CD14-positive monocyte (primary cell): ENCODE results near the gene LAGE3. TPM values are rescaled to one million over a fixed set of nuclear protein-coding genes. Genes with fewer than 3 reads are reported as not detected.

Experiments used
- DNase-seq, 3 donors: peaks; one replicate each; pipeline ENCODE4 v3.0.0-alpha.2; 2011 to 2022
- H2AFZ ChIP-seq: 2 replicates; pipeline ENCODE4 v1.6.0; 2012; ENCODE audit warnings: mild to moderate bottlenecking, low read depth, low read length, inconsistent platforms; ENCODE audit not compliant: insufficient read depth, poor library complexity, severe bottlenecking
- H3K27ac ChIP-seq, 2 donors: 1 replicate in 1 of 2; 2 replicates in 1 of 2; pipeline ENCODE4 v1.5.1; 2012 to 2013; ENCODE audit warnings: low read length in 2 of 2, control low read depth in 1 of 2, inconsistent platforms in 1 of 2, low read depth in 1 of 2, mild to moderate bottlenecking in 1 of 2
- H3K27me3 ChIP-seq, 2 donors: one replicate each; pipeline versions ENCODE4 v1.6.0 to v1.6.1; 2011 to 2013; ENCODE audit warnings: low read length in 2 of 2; ENCODE audit not compliant: control insufficient read depth in 2 of 2, insufficient read depth in 2 of 2
- H3K36me3 ChIP-seq, 2 donors: replicated peaks in 1 of 2; 1 replicate in 1 of 2; 2 replicates in 1 of 2; pipeline versions ENCODE4 v1.5.1 to v1.6.1; 2012 to 2013; ENCODE audit warnings: low read length in 2 of 2, control low read depth in 1 of 2, inconsistent platforms in 1 of 2, mild to moderate bottlenecking in 1 of 2; ENCODE audit not compliant: insufficient read depth in 2 of 2, control insufficient read depth in 1 of 2
- H3K4me1 ChIP-seq, 2 donors: 1 replicate in 1 of 2; 2 replicates in 1 of 2; pipeline versions ENCODE4 v1.5.1 to v1.6.1; 2012 to 2013; ENCODE audit warnings: low read length in 2 of 2, control low read depth in 1 of 2, inconsistent platforms in 1 of 2, mild to moderate bottlenecking in 1 of 2, moderate library complexity in 1 of 2; ENCODE audit not compliant: insufficient read depth in 2 of 2, control insufficient read depth in 1 of 2
- H3K4me2 ChIP-seq: replicated peaks from 2 replicates; pipeline ENCODE3; 2012; ENCODE audit warnings: low read length, moderate library complexity, mild to moderate bottlenecking; ENCODE audit not compliant: poor library complexity, severe bottlenecking; ENCODE audit errors: extremely low read depth
- H3K4me3 ChIP-seq, 3 experiments: fragments of 200-600 bp in 1 of 3; sonication (generic) in 1 of 3; replicated peaks in 1 of 3; 1 replicate in 2 of 3; 2 replicates in 1 of 3; pipeline ENCODE4 v1.5.1; 2011 to 2013; ENCODE audit warnings: low read length in 3 of 3, mild to moderate bottlenecking in 3 of 3, control low read depth in 2 of 3, low read depth in 2 of 3, inconsistent platforms in 1 of 3, moderate library complexity in 1 of 3
- H3K79me2 ChIP-seq: 2 replicates; pipeline ENCODE4 v1.6.0; 2012; ENCODE audit warnings: mild to moderate bottlenecking, control low read depth, inconsistent platforms, low read length, moderate library complexity; ENCODE audit not compliant: insufficient read depth
- H3K9ac ChIP-seq: 2 replicates; pipeline ENCODE4 v1.6.0; 2017; ENCODE audit warnings: low read length, mild to moderate bottlenecking; ENCODE audit not compliant: insufficient read depth, poor library complexity, severe bottlenecking
- H3K9me3 ChIP-seq, 2 donors: replicated peaks in 1 of 2; 1 replicate in 1 of 2; 2 replicates in 1 of 2; pipeline versions ENCODE4 v1.5.1 to v1.6.1; 2012 to 2013; ENCODE audit warnings: low read length in 2 of 2, control low read depth in 1 of 2; ENCODE audit not compliant: control insufficient read depth in 1 of 2, insufficient read depth in 1 of 2
- H4K20me1 ChIP-seq: 2 replicates; pipeline ENCODE4 v1.6.0; 2012; ENCODE audit warnings: mild to moderate bottlenecking, low read length, control low read depth, moderate library complexity; ENCODE audit not compliant: insufficient read depth
- H3K27ac Mint-ChIP-seq, 7 donors: one replicate each; pipeline ENCODE4 v1.8.0; 2020; ENCODE audit warnings: mild to moderate bottlenecking in 7 of 7, mixed read lengths in 7 of 7, moderate library complexity in 6 of 7, inconsistent platforms in 2 of 7
- H3K27me3 Mint-ChIP-seq, 3 donors: one replicate each; pipeline ENCODE4 v1.8.0; 2021 to 2022; ENCODE audit warnings: low read depth in 3 of 3, mild to moderate bottlenecking in 3 of 3, mixed read lengths in 3 of 3, moderate library complexity in 3 of 3, inconsistent platforms in 1 of 3
- H3K36me3 Mint-ChIP-seq, 2 donors: one replicate each; pipeline ENCODE4 v1.8.0; 2020; ENCODE audit warnings: mixed read lengths in 2 of 2, inconsistent platforms in 1 of 2, mild to moderate bottlenecking in 1 of 2
- H3K4me1 Mint-ChIP-seq: one replicate; pipeline ENCODE4 v1.8.0; 2020; ENCODE audit warnings: mild to moderate bottlenecking, mixed read lengths
- H3K4me3 Mint-ChIP-seq, 2 donors: one replicate each; pipeline ENCODE4 v1.8.0; 2020; ENCODE audit warnings: mild to moderate bottlenecking in 2 of 2, mixed read lengths in 2 of 2, moderate library complexity in 1 of 2
- H3K9me3 Mint-ChIP-seq, 7 donors: one replicate each; pipeline ENCODE4 v1.8.0; 2020 to 2022; ENCODE audit warnings: mixed read lengths in 7 of 7, mild to moderate bottlenecking in 6 of 7, moderate library complexity in 6 of 7, inconsistent platforms in 2 of 7
- CTCF ChIP-seq: fragments of 200-600 bp; IDR thresholded peaks from one replicate; pipeline ENCODE4 v1.8.0; 2022; ENCODE audit warnings: antibody characterized with exemption, mild to moderate bottlenecking
- WGBS: methylation state at CpG from one replicate; pipeline ENCODE4 v1.1.5; 2013; ENCODE audit warnings: missing lambda C conversion rate; ENCODE audit not compliant: insufficient coverage; 5-methylcytosine and 5-hydroxymethylcytosine counted together
- intact Hi-C, 2 donors: fragments of 100-400 bp; cut with micrococcal nuclease; formaldehyde crosslinking; loops; one replicate each; pipeline versions ENCODE4 v1.15.0 to v1.15.1; 2023
- polyA plus RNA-seq, 3 donors: library from polyadenylated mRNA; depleted of rRNA in 1 of 3; unstranded in 2 of 3; stranded (reverse) in 1 of 3; fragments of 300-500 nt in 2 of 3; fragments of >200 nt in 1 of 3; fragmentation: Illumina TruSeq in 2 of 3; gene quantifications; 1 replicate in 2 of 3; 2 replicates in 1 of 3; pipeline ENCODE4 v1.2.3, GENCODE V29; 2012 to 2021

Gene LAGE3
- polyA plus RNA-seq, 3 donors, result 12.4 to 30.9 (median 18.6) TPM

- Histone ChIP-seq H3K27ac (no peak overlapping the region), H3K27me3 (peaks cover 0 to 12% of the 10 kb centered on the region in 2 donors), H2AFZ (no peak overlapping the region), H4K20me1 (no peaks in the 10 kb centered on the region), H3K9me3 (no peaks in the 10 kb centered on the region), H3K4me1 (peaks cover 6% of the 10 kb centered on the region in 2 donors), H3K79me2 (no peaks in the 10 kb centered on the region), H3K4me3 (no peak overlapping the region), H3K4me2 (no peak overlapping the region), H3K9ac (no peak overlapping the region), H3K36me3 (no peaks in the 10 kb centered on the region)
- Mint-ChIP-seq H3K4me1 (peaks cover 12% of the 10 kb centered on the region), H3K36me3 (peaks cover 0 to 3% of the 10 kb centered on the region in 2 donors), H3K27ac (no peak overlapping the region), H3K4me3 (no peak overlapping the region), H3K27me3 (peaks cover 11 to 29% (median 22%) of the 10 kb centered on the region in 3 donors), H3K9me3 (peaks cover 0 to 18% (median 4%) of the 10 kb centered on the region in 7 donors)
- WGBS, result 94% methylated on average over 20 of the region's 26 CpGs
- TF ChIP-seq CTCF, result no peak
- intact Hi-C loops, result no loop called here
- no peak for DNase-seq
Measured at GRCh38 chrX:154460326-154460725, 18.8 kb downstream of the LAGE3 start.

DNA sequence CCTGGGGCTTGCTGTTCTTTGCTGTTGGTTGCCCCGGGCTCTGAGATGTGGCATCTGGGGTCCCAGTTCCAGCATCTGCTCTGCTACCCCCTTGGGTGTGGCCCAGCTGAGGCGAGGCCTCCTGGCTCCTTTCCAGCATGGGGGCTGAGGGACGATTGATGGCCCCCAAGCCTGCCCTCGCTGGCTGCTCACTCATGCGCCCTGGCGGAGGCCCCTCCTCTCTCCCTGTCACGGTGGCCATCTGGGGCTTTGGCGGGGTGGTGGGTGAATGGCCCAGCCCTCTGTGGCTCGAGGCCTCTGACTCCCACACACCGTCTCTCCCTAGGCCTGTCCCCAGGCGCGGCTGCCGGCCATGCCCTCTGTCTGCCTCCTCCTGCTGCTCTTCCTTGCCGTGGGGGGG lies 19.2 kb downstream of the LAGE3 start:
- Mint-ChIP-seq H3K4me1 (peaks cover 12% of the 10 kb centered on the region), H3K9me3 (peaks cover 0 to 17% (median 4%) of the 10 kb centered on the region in 7 donors), H3K27me3 (peaks cover 11 to 29% (median 22%) of the 10 kb centered on the region in 3 donors), H3K4me3 (no peak overlapping the region), H3K36me3 (peaks cover 0 to 3% of the 10 kb centered on the region in 2 donors), H3K27ac (no peak overlapping the region)
- no peak for DNase-seq
- Histone ChIP-seq H3K4me1 (peaks cover 6% of the 10 kb centered on the region in 2 donors), H3K27me3 (peaks cover 0 to 12% of the 10 kb centered on the region in 2 donors), H3K9ac (no peak overlapping the region), H3K9me3 (no peaks in the 10 kb centered on the region), H3K36me3 (no peaks in the 10 kb centered on the region), H3K4me3 (no peak overlapping the region), H2AFZ (no peak overlapping the region), H3K4me2 (no peak overlapping the region), H4K20me1 (no peaks in the 10 kb centered on the region), H3K27ac (no peak overlapping the region), H3K79me2 (no peaks in the 10 kb centered on the region)
- 80% methylated on average over 1 of the region's 14 CpGs for WGBS
- intact Hi-C loops, result no loop called here
- TF ChIP-seq CTCF, result no peak
